CD4-positive, alpha-beta T cell treated with Interleukin-4 for 1 hour (primary cell): ENCODE data around the gene MOCS3.
A peak's percentile ranks its signal among the peaks of the same experiment; 100 is the strongest.

ENCODE experiments used
- DNase-seq, 2 donors: peaks; one replicate each; pipeline ENCODE4 v3.0.0-alpha.2; 2020 to 2022

The MOCS3 gene

DNA sequence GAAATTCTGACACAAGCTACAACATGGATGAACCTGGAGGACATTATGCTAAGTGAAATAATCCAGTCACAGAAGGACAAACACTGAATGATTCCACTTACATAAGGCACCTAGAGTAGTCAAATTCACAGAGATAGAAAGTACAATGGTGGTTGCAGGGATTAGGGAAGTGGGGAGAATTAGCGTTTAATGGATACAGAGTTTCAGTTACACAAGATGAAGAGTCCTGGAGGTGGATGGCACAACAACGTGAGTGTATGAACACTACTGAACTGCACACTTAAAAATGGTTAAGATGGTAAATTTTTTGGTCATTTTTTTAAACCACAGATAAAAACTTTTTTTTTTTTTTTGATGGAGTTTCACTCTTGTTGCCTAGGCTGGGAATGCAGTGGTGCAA is 24.7 kb downstream of the MOCS3 start:
- no peak for DNase-seq

DNA sequence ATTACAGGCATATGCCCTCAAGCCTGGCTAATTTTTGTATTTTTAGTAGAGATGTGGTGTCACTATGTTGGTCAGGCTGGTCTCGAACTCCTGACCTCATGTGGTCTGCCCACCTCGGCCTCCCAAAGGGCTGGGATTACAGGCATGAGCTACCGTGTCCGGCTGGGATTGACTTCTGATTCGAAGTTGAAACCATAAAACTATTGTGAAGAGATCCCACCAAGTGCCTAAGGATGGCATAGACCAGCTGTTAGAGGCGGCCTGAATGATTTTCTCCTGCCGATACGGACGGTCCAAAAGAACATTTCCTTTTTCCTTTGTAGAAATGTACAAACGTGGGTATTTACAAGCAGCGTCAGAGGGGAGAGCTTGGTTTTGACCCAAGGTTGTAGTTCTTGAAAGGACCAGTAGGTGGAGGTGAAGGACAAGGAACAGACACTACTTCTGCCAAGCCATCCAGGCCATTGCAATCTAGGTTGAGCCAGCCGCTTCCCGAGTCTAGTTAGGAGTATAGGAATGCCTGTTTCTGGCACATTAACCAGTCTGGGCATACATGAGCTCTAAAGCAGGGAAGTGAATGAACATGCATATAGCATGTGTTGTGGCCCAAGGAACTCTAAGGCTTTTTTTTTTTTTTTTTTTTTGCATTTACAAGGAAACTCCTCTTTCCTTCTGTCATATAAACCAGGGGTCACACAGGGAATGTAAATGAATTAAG is 29.0 kb downstream of the MOCS3 start:
- DNase-seq: peak; percentile 64 to 80

DNA sequence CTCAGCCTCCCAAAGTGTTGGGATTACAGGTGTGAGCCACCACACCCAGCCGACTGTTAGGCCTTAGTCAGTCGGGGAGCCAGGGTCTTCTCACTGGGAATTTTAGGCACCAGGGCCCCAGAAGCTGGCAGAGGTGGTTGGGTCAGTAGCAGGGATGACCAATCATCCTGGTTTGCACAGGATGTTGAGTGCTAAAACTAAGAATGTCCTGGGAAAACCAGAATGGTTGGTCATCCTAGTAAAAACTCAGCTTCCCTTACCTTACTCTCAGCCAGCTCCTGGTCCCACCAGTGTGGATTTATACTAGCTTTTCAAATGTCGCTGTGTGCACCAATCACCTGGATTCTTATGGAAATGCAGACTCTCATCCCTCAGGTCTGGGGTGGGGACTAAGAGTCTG is 32.5 kb downstream of the MOCS3 start:
- no peak for DNase-seq

DNA sequence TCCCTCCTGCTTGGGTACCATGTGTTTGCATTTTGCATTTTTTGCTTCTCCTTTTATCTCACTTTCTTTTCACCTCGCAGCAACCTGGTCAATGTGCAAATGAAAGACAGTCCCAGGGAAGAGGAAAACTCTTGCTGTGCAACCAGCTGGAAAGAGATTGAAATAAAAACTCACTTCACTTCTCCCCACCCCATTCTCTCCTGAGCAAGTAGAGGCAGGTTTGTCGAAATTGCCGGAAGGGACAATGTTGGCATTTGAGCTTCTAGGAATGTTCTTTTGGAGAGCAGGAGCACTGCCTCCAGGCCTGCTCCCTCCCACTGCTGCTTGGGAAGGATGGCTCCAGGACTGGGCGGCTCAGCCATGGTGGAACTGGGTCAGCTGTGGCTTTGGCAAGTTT is 33.7 kb downstream of the MOCS3 start:
- DNase-seq: no peak

DNA sequence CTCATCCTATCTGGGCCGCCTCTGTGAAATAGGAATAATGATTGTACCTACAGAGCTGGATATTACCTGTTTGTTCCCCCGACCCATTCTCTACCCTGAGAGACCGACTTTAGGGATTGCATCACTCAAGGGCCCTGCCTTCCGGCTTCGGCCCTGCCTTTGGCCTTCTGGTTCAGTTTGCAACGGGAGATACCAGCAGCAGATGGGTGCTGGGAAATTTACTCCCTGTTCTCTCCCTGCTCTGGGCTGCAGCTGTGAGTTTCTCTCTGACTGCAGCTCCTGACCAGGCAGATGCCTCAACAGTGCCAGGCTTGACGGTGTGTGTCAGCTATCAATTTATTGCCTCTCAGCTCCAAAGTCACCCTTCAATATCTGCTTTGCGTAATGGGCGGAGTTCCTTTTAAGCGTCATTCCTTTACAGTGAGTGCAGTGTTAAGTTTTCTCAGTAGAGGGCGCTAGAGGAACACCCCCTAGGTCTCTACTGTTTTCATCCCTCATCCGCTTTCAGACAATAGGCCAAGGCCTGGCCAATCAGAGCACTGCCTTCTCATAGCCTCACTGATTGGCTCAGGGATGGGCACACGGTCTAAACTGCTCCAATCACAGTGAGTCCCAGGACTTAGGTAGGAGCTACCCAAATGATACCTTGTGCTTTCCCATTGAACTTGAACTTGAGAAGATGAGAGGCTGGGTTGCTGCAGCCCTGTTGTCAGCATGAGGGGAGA is 34.3 kb downstream of the MOCS3 start:
- DNase-seq: peak; percentile 43 to 44

DNA sequence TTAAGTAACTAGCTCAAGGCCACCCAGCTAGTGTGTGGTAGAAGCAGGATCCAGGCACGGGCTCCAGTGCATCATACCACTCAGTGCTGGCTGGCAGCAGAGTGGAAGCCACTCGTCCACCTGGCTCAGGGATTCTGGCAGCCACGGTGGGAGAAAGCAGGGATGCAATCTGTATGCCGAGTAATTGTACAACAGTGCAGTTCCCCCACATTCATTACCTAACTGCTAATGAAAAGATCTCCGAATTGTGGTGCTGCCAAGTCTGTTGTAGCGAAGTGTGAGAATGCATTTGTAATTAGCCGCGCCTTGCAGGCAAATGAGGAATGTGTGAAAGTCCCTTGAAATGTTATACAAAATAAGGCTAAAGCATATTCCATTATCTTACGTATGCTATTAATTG is 35.3 kb downstream of the MOCS3 start:
- DNase-seq: no peak

DNA sequence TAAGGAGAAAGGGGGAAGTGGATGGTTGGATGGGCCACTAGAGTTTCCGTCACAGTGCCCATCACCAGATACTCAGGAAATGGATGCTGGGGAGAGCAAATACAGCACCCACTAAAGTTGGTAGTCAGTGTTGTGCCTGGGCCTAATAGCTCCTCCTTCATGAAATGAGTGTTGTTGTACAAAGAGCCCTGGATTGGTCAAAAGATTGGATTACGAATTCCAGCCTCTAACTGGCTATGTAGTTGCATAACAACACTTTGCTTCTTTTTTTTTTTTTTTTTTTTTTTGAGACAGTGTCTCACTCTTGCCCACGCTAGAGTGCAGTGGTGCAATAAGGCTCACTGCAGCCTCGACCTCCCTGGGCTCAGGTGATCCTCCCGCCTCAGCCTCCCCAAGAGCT is 36.9 kb downstream of the MOCS3 start:
- no peak for DNase-seq

DNA sequence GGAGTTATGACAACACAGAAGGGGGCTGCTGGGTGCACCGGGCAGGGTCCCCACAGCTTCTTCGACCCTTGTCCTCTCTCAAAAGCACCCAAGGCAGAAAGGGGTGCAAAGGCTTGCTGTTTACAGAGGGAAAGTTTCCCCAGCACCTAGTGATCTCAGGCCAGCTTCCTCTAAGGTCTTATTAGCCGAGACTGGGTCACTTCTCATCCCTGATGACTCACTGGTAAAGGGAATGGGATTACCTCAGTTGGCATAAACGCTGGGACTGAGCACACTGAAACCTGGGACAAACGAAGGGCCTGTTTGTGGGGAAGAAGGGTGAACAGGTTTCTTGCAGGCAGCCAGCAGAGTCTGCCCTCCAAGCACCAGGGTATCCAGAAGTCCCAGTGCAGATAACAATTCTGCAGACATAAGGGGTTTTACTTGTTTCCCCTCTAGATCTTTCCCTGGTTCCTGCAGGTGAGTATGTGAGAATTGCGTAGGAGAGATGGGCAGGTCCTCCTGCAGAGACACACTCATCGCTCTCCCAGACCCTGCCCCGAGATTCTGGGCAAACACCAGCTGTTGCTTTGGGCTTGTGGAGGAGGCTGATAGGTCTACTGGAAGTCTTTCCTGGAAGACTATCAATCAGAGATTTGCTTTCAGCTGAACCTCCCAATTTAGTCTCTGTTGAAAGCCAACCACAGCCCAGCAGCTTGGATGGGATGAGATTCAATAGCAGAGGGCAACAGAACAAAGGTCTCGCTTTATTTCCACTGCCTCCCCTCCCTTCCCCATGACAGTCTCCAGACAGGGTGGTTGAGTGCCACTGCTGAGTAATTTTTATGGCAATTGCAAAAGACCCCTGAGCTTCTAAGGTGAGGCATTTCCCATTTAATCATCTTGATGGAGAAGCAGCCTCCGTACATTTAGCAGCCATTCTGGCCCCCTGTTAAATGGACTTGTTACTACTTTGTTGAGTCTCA is 38.6 kb downstream of the MOCS3 start:
- DNase-seq: no peak

DNA sequence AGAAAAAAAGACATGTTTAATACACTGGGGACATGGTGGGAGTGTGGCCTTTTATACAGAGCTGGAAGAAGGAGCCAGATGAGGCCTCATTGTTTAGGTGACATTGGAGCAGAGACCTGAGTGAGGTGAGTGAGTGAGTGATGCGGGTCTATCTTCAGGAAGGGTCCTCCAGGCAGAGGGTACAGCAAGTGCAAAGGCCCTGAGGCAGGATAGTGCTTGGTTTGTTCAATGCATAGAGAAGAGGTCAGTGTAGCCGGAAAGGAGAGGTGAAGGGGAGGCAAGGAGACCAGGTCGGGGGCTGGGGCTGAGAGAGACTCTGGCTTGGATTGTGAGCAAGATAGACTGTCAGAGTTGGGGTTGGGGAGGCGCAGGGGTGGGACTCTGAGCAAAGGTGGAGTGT is 40.7 kb downstream of the MOCS3 start:
- no peak for DNase-seq

DNA sequence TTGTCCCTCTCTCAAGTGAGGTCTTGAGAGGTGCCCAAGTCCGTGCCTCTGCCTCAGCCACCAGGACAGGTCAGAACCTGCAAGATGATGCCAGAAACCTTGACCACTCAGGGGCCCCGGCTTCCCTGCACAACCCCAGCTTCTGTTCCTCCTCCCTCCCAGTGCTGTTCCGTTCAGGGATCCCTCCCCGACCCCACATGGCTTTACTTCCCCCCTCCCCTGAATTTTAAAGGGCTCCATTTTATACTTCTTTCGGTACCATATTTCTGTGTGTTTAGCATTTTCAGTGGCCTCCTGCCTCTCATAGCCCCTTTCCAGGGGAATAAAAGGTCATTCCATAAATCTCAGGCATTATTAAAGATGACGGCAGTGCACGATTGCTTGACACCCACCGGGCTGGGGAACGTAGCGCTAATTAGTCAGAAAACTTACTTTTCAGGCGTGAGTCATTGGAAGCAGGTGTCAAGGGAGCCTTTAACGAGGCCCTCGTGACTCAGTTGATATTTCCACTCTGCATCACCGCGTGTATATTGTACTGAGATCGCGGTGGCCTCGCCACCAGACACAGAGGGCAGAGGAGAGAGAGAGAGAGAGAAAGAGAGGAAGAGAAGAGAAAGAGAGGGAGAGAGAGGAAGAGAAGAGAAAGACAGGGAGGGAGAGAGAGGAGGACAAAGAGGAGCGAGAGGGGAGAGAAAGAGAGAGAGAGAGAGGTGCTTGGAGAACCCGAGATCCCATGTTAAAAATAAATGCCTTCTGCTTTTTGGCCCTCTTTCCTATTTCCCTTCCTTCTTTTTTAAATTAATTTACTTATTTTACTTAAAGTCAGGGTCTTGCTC is 43.0 kb downstream of the MOCS3 start:
- no peak for DNase-seq

DNA sequence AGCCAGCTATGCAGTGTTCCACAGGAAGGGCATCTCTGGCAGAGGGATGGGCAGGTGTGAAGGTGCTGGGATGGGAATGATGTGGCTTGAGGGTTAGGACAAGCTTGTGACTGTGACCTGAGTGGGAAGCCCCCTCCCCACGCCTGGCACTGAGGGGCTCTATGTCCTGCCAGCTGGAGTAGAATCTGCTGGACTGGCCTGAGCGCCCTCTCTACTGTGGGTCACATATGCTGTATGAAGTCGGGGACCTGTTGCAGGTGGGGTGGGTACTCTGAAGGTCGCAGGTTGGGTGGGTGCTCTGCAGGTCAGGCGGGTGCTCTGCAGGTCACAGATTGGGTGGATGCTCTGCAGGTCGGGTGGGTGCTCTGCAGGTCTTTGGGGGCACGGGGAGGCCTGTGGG is 44.0 kb downstream of the MOCS3 start:
- no peak for DNase-seq

DNA sequence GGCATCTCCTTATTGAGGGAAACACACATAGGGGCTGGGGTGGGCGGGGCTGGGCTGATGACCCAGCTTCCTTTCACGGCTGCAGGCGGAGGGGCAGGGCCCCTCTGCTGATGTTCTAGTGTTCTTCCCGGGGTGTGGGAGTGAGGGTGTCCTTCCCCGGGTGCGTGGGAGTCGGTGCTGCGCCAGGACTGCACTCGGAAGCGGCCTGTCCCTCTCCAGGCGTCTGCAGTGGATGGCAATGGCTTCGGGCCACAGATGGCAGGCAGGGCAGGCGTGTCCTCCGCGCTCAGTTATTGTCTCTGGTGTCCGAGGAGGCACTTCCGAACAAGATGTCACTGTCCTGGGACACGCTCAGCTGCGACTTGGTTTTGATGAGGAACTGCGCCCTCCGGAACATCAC is 45.1 kb downstream of the MOCS3 start:
- DNase-seq: no peak

DNA sequence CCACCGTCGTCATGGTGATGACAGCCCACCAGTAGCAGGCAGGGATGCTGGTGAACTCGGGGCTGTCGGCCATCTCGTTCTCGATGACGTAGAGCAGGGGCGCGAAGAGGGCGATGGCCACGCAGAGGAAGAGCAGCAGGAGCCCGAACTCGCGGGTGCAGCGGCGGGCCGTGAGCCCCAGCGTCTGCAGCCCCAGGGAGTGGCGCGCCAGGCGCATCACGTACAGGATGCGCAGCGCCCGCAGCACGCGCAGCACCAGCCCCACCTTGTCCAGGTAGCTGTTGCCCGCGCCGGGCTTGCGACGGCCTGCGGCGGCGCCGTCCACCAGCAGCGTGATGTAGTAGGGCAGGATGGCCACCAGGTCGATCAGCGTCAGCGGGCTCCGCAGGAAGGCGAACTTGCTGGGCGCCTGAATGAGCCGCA is 45.7 kb downstream of the MOCS3 start:
- DNase-seq: no peak

DNA sequence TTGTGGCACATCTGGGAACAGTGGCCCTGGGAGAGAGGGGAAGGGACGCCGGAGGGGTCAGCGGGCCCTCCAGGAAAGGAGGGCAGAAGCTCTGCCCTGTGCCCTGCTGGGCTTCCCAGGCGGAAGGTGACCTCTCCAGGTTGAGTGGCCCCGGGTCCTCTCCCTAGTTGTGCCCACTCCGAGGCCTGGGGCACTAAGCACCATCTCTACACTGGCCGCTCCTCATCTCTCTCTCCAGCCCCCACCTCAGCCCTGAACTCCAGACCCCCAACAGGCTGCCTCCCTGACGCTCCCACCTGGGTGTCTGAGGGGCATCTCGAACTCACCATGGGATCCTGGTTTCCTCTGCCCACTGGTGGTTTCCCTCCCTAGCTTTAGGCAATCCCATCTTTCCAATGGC is 46.2 kb downstream of the MOCS3 start:
- no peak for DNase-seq

DNA sequence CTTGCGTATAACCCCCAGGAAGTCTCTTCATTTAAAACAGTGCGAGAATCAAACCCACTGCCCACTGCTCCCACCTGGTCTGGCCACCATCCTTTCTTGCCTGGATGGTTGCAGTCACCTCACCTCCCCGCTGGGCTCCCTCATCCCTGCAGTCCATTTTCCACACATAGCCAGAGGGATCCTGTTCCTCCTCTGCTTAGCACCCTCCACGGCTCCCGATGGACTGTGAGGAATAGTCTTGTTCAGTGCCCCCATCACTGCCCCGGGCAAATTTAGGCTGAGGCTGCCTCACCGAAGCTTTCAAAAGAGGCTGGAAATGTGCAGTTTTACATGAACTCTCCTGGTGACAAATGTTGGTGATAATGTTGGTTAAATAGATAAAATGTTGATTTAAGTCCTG is 46.6 kb downstream of the MOCS3 start:
- no peak for DNase-seq

DNA sequence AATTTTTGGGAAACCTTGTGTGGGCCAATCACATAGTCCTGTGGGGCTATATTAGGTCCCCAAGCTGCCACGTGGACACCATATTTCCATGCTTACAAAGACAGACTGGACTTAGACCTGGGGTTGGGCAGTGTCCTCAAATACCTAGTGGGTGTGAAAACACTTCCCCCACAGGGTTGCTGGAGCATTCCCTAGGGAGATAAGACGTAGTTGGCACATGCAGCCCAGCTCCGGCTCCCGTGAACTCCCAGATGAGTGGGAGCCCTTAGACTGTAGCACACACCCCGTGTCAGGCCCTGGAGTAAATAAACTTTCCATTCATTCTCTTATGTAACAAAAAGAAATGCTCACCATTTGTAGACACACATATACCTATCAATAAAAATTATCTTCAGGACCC is 50.1 kb downstream of the MOCS3 start:
- DNase-seq: no peak

DNA sequence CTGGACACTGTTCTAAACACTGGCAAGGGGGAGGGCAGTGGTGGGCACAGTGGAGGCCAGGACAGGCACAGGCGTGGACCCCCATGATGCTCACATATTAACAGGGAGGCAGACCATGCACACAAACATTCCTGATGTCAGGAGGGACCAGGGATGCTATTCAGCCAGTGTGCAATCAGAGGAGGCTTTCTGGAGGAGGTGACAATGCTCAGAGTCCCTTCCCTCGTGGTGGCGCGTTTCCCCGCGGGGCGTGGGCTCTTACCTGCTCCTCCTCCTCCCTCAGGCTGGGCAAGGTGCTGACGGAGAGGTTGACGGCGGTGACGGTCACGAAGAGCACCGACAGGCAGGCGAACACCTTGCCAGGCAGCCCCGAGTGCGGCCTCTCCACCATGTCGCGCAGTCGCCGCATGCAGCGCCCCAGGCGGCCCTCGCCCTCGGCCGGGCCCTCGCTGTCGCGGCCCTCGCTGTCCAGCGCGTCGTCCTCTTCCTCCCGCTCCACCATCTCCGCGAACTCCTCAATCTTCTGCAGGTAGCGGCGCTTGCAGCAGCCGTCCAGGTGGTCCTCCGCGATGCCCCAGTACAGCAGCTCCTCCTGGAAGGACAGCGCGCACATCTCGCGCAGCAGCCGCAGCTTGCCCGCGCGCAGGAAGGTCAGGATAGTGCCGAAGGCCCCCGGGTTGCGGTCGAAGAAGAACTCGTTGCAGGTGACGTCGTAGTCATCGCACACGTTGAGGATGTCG is 50.9 kb downstream of the MOCS3 start:
- DNase-seq: no peak

DNA sequence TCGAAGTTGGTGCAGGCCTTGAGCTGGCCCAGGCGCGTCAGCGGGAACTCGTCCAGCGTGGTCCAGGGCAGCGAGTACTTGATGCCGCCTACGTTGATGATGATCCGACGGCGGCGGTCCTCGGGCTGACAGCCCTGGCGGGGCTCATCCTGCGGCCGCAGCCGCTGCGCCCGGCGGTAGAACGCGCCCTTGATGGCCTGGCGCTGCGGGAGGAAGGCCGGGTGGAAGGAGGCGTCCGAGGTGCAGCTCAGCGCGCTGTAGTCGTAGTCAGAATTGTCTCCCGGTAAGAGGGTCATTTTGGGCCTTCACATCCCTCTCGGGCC is 51.4 kb downstream of the MOCS3 start:
- DNase-seq: no peak

DNA sequence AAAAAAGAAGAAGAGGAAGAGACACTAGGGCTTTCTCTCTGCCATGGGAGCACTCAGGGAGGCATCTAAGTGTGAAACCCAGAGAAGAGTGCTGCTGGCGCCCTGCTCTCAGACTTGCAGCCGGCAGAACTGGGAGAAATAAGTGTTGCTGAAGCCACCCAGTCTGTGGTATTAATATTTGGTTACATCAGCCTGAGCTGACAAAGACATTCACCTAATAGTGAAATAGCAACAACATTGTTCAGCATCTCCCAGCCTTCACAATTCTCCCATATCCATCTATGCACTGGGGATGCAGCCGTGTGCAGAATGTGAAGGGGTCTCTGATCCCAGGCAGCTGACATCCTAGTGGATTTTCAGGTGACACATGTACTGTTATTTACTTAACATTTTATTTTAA is 52.3 kb downstream of the MOCS3 start:
- no peak for DNase-seq

DNA sequence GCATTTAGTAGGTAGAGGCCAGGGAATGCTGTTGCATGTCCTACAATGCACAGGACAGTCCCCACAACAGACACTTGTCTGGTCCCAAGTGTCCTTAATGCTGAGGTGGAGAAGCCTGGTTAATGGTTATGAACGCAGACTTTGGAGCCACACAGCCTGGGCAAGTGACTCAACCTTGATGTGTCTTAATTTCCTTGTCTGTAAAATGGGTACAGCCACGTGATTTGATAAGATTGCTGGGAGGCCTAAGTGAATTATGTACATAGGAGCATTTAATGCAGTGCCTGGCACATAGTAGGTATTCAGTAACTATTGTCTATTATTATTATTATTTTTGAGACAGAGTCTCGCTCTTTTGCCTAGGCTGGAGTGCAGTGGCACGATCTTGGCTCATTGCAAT is 52.9 kb downstream of the MOCS3 start:
- no peak for DNase-seq

DNA sequence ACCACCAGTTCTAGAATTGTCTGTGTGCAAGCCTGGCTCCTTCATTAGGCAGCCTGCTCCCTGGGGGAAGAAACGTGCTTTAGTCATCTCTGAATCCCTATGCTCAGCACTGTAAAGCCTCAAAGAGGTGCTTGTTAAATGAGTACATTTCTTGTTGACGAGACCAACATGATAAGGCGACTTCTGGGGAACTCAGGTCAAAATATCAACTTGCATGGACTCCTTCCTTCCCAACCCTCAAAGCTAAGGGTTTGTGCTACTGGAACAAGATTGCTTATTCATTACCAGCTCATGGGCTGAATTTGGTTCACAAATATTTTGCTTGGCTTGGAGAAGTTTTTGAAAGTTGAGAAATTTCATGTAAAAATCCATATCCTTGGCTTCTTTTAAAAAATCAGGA is 53.7 kb downstream of the MOCS3 start:
- DNase-seq: no peak
